ENCODE measurements around the gene ARHGAP10. TPM values are rescaled to one million over a fixed set of nuclear protein-coding genes. Genes with fewer than 3 reads are reported as not detected.

Gene ARHGAP10
- total and polyA plus RNA-seq, 10 of the 15 experiments (the other 5 are each of a cell fraction or from before 2014, with no cell fraction given) = 1.3 to 25.8 (median 17.2) TPM

GRCh38 chr4:147864607-147865006 lies 132.7 kb downstream of the ARHGAP10 start (continued):
- TF ChIP-seq E4F1 (IDR thresholded peaks at IDR 0.05; ENCODE audit: borderline replicate concordance, partially characterized antibody) = no peak
- no peak for TF ChIP-seq RBBP5 (conservative IDR thresholded peaks at IDR 0.05)
- TF ChIP-seq REST (IDR thresholded peaks at IDR 0.05; ENCODE audit: low read depth, low read length) = no peak
- no peak for TF ChIP-seq NKRF (conservative IDR thresholded peaks at IDR 0.05)
- TF ChIP-seq HCFC1 (IDR thresholded peaks at IDR 0.05; ENCODE audit: low read length) = no peak
- no peak for TF ChIP-seq SRF (IDR thresholded peaks at IDR 0.05; ENCODE audit: low read depth in 2 of 2, low read length in 2 of 2)
- no peak for TF ChIP-seq ZBED1 (IDR thresholded peaks at IDR 0.05; ENCODE audit: borderline replicate concordance)
- no peak for TF ChIP-seq JUNB (IDR thresholded peaks at IDR 0.05)
- TF ChIP-seq SMAD1 (IDR thresholded peaks at IDR 0.05; ENCODE audit: low read depth, partially characterized antibody) = no peak

All from GM12878 (cell line).